NCI-H748 treated with DMSO at 0.1 percent for 48 hours (cell line): ENCODE results near the gene KIF25.

ENCODE experiments used
- DNase-seq: peaks from one replicate; lab custom pipeline; 2025; lab: John Stamatoyannopoulos, UW

Gene KIF25

DNA sequence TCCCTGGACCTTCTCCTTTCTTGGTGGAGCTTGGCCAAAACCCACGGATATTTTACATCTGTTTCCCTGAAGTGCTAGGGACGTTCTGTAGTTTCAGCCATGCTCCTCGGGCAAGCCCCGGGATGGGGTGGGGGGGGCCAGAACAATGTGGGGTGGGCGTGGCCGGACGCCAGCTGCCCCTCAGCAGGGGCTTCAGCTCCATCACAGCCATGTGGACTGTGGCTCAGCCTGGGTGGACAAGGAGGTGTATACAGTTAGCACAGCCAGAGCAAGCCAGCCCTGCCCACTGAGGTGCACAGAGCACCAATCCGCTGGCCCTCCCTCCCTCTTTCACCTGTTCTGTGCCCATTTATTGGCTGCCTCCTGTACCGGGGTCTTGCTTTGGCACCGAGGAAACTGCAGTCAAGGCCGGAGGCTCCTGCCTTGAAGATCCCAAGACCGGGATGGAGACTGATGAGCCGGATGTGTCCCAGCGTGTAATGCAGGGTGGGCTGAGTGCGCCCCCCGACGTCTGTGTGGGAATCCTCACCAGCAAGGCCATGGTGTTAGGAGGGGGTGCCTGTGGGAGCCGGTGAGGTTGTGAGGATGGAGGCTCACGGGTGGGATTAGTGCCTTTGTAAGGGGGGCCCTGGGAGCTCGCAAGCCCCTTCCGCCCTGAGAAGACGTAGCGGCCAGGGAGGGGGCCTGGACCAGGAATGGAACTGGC lies 53.6 kb downstream of the KIF25 start:
- no peak for DNase-seq

GRCh38 chr6:168051648-168052047 lies 54.2 kb downstream of the KIF25 start:
- no peak for DNase-seq

GRCh38 chr6:168052291-168052891 lies 54.9 kb downstream of the KIF25 start:
- DNase-seq = no peak

DNA sequence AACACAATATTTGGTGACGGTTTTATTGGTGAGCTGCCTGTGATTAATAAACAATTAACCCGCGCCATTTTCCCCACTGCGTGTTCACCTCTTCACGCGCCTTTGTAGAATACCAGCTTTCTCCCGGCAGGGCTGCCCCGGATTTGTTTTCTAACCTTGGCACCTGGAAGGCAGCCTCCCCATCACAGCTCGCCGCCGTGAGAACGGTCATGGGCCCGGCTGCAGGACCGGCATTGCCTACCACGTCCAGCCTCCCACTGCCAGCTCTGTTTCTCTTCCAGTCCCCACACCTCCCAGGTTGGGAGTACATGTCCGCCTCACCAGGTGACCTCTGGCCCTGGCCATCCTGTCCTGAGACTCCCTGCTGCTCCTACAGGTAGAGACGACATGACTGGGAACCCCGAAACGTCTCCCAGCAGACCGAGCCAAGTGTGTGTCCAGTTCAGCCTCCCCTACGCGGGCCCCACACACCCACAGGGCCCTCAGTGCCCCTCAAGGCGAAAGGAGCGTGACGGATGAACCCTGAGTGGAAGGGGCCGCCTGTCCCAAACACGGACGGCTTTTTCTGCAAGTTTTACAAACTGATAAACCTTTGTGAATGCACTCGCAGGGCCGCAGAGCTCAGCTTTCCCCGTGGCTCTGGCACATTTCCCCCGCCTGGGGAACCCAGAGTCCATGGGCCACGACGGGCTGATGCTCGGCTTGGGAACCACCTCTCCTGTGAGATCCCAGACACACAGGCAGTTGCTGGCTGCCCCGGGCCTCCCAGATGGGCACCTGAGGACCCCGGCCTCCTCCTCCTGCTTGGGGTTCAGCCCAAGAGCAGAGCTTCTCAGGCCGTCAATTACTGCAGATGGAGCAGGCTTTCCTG lies 55.9 kb downstream of the KIF25 start:
- no peak for DNase-seq

DNA sequence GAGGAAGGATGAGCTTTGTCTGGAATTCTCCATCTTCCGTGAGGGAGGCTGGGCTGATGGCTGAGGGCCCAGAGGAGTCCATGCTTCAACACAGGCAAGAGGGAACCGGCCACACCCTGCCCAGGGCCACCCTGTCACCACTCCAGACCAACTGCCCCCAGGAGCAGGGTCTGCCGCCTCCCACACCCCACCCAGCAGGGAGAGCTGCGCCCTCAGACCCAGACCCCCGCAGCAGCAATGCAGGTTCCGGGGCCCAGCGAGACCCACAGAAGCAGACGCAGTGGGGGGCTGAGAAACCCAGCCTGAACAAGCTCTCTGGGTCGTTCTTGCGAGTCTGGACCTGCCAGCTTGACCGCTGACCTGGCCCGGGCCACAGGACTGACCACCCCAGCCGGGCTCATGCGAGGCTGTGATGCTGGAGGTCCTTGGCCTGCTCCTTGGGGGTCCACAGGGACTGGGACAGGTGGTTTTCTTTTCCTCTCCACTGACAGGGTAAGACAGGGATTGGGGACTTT lies 56.5 kb downstream of the KIF25 start:
- DNase-seq = no peak

DNA sequence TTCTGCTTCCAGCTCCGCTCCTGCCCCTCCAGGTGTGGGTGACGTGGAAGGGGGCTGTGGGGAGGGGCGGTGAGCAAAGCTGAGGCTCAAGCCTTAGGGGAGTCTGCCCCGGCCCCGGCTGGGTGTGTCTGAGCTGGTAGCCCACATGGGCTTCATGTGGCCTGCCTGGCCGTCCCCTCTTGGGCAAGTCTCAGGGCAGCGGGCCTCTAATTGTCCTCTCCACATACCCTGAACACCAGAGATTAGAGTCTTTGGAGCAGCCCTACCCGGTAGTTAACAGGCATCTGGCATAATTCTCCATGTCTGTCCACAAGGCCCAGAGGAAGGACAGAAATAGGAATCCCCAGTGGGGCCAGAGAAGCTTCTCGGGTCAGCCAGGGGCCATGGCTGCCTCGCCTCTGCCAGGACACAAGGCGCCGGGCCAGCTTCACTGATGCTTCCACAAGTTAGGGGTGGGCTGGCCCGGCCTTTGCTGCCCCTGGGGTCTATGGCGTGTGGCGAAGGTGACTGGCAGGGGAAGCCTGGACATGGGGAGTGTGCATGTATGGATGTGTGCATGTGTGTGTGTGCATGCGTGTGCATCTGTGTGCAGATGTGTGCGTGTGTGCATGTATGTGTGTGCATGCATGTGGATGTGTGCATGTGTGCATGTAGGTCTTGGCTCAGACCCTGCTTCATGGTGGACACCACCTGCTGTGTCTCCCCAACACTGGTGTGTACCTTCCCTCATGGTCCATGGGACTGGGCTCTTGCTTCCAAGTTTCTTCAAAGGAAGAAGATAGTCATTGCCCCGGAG lies 57.5 kb downstream of the KIF25 start:
- DNase-seq = no peak

DNA sequence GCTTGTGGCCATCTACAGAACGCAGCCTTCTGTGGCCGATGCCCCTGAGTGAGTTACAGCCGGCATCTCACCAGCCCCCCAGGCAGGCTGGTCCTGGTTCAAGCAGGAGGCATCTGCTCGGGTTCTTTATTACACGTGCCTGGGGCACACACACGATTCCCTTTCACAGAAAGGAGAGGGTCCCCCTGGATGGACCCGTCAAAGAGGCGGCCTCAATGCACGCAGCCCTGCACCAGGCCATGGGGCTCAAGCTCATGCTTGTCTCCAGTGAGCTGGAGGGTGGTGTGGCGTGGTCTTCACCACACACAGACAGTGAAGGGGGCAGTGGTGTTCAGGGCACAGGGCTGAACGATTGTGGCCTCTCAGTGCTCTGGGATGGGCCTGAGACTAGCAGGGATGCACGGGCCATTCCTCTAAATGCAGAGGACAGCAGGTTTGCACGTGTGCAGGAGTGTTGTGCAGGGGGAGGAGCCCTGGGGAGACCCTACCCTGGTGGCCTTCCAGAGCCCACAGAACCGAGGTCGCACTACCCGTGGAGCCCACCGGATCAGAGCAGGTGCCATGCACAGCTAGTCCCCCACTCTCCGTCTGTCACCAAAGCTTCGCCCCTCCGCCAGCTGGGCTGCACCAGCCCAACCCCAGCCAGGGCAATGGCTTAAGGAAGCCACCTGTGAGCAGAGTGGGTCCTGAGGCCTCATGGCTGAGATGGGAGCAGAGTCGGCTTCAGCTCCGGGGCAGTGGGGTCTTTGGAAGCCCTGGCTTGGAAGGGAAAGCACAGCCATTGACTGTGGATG lies 58.4 kb downstream of the KIF25 start:
- no peak for DNase-seq

- DNase-seq = no peak
These were observed 59.5 kb downstream of the KIF25 start for GRCh38 chr6:168056892-168057527.

DNA sequence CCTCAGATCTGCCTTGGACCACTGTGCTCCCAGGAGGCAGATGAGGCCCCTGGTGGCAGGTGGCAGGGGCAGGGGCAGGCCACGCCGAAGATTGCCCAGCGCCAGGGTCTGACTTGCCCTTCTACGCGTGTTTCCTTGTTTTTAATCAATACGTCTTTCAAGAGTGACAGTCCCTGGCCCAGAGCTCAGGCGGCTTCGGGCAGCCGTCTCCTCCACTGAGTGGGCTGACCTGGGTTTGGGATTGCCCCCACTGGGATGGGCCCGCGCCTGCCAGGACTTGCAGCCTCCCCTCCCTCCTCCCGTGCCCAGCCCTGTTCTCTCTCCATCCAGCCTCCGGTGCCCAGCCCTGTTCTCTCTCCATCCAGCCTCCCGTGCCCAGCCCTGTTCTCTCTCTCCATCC lies 60.4 kb downstream of the KIF25 start:
- no peak for DNase-seq

DNA sequence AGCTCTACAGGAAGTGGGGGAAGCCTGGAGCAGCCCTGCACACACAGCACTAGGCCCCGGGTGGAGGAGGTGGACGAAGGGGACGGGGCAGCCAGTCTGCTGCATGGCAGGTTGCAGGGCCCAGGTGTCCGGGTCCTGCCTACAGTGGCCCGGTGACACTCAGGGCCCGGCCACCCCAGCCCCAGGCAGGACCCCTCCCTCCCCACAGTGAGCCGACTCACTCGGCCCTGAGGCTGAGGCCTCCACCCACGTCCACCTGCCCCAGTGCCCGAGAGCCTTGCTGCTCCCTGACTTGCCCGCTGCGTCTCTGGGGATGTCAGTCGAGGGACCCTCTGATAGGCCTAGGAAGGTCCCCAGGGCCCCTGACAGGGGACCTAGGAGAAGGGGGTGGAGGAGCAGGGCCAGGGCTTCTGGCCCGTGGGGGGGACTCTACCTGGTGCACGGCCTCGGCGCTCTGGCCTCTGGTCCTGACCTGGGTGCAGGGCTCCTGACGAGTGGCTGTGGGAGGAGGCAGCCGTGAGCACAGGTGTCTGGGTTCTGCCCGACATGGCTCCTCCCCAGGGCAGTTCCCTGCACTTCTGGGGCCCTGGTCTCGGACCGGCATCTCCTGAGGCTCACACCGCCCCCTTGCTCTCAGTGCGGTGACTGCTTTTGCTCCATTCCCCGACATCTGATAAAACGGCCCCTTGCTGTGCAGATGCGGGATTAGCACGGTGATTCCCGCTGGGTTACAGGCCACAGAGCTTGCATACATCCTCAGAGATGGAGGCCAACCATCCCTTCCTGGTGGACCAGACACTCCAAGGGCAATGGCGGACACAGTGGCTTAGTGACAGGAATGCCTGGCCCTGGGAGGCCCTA lies 61.5 kb downstream of the KIF25 start:
- DNase-seq = no peak

DNA sequence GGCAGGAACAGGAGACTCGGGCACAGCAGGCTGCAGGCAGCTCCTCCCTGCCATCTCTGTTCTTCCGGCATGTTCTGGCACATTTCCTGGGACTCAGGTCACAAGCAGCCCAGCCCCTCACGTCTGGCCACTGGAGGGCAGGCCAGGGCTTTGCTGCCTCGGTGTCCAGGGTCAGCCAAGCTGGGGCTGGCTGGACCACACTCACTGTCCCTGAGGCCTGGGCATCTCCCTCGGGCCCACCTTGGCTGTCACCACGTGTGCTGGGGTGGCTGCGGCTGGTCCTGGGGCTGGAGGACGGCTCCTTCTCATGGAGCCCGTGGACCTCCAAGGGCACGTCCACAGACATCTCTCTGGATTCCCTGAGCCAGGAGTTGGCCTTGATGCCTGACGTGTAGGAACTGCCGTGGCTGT lies 63.1 kb downstream of the KIF25 start:
- DNase-seq = no peak

GRCh38 chr6:168061269-168062210 lies 64.1 kb downstream of the KIF25 start:
- DNase-seq = peak; percentile 84

DNA sequence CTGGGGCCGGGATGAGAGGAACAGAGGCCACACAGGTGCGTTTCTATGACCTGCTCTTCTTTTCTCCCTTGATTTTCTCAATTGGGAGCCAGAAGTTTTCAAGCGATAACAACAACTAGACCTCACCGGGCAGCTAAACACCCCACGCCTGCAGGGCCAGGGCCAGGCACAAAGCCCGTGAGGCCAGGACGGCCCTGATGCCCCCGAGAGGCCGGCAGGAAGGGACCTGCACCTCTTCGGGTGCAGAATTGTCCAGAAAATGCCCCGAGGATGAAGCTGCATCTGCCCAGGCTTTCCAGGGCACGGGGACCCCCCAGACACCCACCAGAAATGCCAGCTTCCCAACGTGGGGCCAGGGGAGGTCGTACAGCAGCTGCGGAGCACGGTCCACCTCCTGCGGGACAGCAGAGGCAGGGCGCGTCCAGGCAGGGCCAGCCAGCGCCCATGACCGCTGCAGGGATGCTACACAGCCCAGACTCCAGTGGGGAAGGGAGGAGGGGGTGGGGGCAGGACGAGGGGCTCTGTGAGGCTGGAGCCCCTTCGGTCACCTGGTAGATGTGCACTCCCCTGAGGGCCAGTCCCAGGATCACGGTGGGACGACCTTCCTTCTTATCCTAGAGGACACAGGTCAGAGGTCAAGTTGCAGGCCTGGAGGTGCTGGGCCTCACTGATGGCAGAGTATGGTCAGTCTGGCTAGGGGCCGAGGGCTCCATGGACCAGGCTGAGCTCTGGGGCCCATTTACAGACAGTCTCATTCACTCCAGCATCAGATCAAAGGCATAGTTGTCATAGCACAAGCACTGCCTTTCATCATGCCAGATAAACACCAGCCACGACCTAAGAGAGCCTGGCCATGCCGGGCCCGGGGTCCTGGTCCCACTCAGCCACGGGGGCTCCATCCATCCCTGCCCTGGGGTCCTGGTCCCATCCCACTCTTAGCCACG lies 65.1 kb downstream of the KIF25 start:
- no peak for DNase-seq

GRCh38 chr6:168063431-168063830 lies 66.0 kb downstream of the KIF25 start:
- DNase-seq = no peak

- no peak for DNase-seq
These were observed 66.8 kb downstream of the KIF25 start for GRCh38 chr6:168064226-168064807.

- no peak for DNase-seq
These were observed 69.7 kb downstream of the KIF25 start for GRCh38 chr6:168067081-168067759.
